Measurements from ENCODE around the gene TRIM38.
"Not testable (repeated sequence)": the region's sequence is repeated elsewhere in the genome, so short reads cannot be mapped to it uniquely, and the experiment has no call there.

Gene TRIM38, protein sequence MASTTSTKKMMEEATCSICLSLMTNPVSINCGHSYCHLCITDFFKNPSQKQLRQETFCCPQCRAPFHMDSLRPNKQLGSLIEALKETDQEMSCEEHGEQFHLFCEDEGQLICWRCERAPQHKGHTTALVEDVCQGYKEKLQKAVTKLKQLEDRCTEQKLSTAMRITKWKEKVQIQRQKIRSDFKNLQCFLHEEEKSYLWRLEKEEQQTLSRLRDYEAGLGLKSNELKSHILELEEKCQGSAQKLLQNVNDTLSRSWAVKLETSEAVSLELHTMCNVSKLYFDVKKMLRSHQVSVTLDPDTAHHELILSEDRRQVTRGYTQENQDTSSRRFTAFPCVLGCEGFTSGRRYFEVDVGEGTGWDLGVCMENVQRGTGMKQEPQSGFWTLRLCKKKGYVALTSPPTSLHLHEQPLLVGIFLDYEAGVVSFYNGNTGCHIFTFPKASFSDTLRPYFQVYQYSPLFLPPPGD

DNA sequence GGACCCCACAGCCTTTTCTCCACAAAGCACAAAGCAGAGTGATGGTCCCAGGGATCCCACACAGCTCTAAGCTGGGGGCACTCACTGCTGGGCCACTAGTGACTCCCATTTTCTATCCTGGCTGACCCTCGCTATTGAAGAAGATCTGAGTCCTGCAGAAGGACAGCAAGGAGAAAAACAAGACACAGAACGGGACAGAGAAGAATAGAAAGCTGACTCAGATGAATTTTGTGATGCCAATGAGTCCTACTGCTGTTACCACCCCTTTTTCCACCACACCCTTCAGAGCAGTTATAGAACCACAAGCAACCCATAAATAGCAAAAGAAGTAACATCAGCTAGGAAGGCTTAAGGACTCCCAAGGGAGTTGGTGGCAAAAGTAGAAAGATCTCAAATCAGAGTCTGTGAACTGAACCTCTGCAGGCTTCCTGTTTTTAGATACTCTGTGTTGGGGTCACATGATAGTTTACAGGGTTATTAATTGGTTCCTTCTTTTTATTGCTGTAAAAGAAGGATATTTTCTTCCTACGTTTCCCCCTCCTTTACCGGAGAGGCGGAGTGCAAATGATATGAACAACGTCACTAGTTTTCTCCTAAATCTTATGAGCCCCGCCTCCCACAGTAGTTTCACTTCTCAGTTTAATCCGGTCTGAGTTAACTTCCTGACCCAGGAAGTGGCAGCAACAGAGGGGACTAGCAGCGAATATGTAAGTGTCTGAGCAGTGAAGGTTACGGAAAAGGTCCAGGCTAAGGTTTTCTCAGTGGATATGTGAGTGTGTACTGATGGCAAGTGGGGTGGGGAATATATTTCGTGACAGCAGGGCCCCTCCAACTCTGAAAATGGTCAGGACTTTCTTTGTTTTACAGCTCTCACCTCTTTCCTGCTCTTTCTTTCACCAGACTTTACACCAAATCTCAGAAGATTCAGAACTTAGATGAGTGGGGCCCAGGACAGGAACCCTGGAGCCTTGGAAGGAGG is at the start of gene TRIM38:
Gene TRIM38 (plus strand): TSS at position 654 of the 979 bp plus-strand sequence. CDS start 3,721 bp downstream, outside the sequence.
- DNase-seq = no peak

DNA sequence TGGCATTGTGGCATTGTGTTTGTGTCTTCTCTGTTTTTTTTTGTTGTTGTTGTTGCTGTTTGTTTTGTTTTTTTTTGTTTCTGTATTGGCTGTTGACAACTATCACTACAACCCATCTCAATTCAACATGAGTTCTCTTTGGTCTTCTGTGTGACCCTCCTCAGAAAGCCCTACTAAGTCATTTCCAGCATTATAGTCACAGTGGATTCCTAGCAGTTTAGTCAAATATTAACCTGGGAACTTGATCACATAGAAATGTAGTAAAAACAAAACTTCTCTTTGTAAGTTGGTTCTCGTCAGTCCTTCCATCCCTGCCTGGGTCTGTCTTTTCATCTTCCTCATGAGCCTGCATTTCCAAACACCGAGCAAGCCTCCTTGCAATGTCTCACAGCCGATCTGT is 48.9 kb upstream of the TRIM38 start:
- no peak for DNase-seq

DNA sequence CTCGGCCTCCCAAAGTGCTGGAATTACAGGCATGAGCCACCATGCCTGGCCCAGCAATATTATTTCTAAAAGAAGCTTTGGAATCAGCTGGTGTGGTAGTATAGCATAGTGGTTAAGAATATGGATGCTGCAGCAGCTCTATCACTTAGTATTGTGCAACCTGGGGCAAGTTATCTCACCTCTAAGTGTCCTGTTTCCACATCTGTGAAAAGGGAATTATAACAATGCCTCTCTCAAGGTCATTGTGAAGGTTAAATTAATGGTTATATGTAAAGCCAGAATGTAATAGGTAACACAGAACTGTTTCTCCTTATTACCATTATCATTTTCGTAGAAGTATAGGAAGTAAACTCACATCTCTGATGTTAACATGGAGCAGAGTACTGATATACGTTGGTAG is 46.3 kb upstream of the TRIM38 start:
- DNase-seq = no peak

DNA sequence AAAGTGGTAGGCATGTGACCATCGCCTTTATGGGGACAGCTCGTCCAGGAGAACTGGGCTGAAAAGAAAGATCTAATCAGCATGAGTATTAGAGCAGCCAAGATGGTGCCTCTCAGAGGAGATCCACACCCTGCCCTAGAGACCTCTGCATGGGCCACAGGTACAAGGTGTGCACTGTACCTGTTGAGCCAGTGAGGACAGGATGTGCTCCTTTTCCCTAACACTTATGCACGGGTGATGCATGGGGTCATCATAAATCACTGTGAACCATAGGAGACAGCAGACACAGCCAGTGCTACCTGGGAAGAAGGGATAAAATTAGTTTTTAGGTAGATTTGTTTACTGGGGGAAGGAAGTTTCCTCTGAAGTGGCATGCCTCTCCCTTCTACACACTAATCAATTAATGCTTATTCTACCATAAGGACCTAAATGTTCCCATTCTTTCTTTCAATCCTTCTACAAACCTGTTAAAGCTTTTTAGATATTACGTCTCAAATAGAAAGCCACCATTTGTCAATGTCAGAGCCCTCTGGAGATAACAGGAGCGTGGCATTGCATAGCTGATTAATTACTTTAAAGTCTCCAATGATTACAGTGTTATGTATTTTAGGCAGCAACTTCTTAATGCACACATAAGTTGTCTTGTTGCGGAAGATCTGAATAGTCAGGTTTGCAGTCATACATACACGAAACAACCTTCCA is 45.7 kb upstream of the TRIM38 start:
- no peak for DNase-seq

DNA sequence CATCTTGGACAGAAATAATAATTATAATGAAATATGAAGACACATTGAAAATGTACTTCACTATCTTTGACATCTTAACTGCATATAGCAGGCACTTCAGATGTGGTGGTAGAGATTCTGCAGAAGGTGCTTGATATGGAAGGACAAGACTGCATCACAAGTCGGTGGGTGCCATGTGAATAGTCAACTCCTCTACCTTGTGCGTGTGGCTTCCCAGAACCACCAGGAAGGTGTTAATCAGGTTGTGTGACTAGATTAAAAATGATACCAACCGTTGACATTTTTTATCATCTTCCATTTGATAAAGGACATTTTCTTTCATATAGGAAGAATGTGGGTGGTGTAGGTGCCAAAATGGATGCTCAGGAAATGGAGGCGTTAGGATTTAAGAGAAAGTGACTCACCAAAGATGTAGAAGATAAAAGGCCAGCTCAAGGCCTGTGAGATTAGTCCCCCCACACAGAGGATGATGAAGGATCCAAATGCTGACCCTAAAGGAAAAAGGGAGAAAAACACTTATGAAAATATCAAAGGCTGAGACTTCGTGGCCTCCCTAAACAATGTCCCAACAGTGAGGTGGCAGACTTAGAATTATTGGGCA is 44.4 kb upstream of the TRIM38 start:
- DNase-seq = no peak

DNA sequence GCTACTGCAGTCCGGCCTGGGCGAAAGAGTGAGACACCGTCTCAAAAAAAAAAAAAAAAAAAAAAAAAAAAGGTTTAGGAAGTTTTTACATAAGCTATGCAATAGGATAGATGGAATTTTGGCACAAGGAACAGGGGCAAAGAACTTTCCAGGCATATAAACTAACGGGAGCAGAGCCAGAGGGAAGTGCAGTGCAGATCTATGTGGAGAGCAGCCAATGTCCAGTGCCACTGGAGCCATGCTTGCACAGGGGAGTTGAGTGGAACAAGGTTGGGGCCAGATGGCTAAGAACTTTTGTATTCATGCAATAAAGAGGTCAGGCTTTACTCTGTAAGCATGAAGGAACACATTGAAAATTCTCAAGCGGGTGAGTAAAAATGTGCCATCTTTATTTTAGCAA is 42.9 kb upstream of the TRIM38 start:
- no peak for DNase-seq

DNA sequence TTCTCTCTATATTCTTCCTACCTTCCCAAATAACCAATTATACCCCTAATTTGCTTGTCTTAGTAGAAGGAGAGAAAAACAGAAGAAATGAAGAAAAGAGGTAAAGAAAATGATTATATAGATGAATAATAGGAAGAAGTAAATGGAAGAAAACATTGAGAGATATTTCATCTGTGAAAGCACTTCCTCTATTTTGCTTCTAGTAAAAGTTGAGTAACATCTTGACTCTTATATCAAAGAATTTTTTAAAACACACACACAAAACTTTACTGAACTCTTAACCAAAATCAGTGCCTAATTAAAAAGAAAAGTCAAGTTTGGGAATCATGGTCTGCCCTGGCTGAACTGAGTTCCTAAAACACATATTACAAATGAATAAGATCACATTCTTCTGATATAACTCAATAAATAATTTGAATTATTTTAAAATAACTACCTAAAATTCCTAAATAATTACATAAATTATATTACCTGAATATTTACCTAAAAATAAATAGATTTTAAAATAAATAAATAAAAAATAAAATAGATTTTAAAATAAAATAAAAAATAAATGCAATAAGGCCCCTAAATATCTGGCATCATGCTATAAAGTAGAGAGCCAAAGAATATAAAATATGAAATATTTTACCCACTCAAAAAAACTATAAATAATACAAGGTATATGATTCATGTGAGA is 40.9 kb upstream of the TRIM38 start:
- DNase-seq = no peak

DNA sequence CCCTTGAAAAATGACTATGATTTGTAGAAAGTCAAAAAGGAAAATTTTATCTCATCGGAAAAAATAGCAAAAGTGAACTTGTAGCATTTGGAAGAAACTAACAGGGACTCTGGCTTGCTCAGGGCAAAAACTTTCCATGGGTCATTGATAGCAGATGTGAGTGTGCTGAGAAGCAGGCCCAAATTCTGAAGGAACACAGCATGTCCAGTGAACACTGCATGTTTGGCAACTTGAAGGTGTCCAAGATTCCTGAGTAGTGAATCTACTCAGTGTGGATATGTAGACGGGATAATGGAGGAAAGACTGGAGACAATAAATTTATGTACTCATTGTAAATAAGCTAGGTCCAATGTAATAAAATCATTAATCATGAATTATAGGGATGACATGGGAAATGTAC is 40.3 kb upstream of the TRIM38 start:
- no peak for DNase-seq

DNA sequence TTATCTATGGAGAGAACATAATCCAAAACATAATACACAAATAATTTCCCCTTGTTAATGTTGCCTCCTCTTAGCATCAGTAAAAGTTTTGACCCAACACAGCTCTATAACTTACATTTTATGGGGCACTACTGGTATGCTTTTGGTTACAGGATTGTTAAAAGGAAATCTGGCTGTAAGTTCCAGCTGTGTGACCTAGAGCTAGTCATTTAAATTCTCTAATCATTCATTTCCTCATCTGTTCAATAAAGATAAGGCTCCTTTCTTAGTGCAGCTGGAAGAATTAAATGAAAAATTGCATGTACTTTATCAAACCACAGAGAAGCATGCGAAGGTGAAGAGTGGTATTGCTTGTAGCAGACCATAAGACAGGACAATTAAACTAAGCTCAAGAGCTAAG is 36.7 kb upstream of the TRIM38 start:
- no peak for DNase-seq

DNA sequence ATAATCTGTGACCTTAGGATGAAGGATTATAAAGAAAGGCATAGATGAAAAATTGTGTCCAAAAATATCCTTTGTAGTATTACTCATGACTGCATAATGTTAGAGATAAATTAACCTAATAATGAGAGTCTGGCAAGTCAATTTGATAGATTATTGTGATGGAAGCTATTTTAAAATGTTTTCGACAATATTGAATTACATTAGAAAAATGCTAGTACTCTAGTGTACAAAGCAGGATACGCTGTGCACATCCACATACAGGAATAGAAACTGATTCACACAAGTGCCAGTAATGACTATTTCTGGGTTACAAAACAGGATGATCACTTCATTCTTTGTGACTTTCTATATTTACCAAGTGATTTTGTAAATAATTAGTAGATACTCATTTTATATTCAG is 35.4 kb upstream of the TRIM38 start:
- DNase-seq = no peak

DNA sequence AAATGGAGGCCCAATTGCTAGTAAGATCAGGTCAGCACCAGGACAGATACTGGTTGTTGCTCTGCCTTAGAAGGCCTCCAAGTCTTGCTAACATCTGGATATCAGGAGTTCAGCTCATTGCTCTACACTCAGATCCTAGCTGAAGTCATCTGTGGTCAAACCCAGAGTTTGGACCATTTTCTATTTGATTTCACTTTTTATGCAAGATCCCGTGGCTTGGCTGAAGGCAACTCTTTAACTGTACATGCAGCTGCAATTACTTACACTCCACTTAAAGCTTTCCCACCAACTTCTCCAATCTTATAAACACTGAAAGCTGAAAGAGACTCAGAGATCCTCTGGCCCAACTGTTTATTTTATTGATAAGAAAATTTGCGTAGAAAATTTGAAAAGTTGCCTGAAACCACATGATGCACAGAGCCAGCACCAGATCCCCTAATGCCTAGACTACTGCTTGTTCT is 34.8 kb upstream of the TRIM38 start:
- no peak for DNase-seq

DNA sequence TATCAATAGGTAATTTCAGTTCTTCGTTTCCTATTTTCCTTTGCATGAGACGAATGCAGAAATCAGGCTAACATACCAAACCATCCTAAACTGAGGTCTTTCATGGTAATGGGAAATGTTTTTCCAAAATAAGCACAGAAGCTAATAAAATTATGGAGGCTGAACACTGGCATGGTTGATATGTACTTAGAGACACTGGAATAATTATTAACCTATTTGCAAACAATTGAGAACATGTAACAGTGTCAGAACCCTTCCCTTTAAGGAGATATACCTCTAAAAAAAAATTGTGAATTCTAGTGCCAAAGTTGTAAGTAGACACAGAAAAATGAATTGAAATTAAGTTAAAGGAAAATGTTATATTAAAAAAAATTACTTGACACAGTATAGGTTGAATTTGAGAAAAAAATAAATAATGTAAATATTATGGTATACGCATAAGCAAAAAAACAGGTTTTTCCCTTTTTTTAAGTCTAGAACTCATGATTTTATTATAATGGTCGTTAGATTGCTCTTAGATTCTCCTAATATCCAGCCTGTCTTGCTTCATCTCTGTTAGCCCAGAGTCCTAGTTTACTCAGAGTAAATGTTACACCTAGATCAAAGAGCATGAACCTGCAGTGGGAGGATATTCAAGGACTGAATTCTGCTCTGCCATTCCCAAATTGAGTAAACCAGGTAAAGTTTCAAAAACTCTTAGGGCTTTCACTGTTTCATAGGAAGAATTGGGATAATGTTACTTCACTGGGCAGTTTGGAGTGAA is 33.9 kb upstream of the TRIM38 start:
- DNase-seq = no peak

DNA sequence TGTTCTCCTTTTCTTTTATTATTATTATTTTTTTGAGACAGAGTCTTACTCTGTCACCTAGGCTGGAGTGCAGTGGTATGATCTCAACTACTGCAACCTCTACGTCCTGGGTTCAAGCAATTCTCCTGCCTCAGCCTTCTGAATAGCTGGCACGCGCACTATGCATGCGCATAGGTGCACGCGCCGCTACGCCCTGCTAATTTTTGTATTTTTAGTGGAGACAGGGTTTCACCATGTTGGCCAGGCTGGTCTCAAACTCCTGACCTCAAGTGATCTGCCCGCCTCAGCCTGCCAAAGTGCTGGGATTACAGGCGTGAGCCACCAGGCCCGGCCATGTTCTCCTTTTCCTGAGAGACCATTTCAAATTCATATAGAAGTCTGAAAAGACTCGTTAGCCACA is 32.8 kb upstream of the TRIM38 start:
- not testable (repeated sequence) for DNase-seq

DNA sequence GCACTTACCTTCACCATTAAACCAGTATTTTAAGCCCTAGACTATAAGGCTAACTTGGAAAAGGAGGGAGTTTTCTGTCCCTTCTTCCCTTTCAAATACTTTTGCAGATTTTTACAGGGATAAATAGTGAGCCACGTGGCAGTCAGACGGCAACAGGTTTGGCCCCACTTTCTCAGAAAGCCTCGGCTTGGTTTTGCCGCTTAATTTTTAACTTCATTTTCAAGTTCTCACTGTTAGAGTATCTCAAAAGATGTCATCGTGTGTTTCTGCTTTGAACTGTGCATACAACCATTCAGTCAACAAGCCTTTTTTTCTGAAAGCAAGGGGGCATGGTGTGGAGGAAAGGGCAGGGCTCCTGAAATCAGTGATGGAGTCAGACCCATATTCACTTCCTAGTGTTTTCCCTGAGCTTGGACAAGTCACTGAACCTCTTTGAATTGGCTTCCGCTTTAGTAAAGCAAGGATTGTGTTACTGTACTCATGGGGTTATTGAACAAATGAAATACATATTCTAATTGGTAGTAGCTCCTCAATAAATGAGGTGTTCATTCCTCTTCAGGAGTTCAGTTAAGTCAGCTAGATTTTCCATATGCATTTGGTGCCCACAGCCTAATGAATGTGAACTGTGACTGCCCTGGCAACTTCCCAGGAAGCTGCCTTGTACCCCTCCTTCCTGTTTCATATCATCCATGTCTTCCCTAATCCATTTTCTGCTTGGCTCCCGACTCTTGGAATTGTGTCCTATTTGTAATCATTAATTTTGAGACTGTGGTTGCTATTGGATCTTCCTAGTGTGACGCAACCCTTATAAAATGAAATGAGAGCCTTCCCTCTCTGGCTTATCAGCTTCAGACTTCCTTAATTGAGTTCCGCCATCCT is 31.8 kb upstream of the TRIM38 start, which contains the start of gene SLC17A2:
Gene SLC17A2 (minus strand): TSS at position 160 of the 879 bp plus-strand sequence. CDS start 4,895 bp downstream, outside the sequence.
- no peak for DNase-seq

DNA sequence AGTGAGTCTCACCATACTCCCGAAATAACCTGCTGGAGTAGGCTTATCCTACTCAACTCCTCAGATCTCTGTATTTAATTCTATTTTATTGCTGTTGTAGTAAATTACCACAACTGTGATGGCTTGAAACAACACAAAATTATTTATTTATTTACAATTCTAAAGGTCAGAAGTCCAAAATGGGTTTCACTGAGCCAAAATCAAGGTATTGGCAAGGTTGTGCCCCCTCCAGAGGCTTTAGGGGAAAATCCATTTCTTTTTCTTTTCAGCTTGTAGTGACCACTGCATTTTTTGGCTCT is 31.2 kb upstream of the TRIM38 start:
- no peak for DNase-seq

DNA sequence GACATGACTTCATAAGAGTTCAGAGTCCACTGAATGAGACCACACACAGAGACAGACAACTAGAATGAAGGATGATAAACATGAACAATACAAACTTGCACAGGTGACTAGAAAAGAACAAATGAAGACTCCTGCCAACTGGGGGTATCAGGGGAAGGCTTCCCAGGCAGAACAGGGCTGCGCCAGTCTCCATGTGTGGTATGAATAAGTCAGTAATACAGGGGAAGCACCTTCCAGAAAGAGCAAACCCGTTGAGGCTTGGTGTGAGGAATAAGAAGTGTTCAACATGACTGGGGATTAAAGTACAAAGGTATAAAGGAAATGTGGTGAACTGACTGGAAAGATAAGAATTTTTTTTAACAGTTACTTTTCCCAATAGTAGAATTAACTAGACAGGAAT is 28.4 kb upstream of the TRIM38 start:
- DNase-seq = no peak

DNA sequence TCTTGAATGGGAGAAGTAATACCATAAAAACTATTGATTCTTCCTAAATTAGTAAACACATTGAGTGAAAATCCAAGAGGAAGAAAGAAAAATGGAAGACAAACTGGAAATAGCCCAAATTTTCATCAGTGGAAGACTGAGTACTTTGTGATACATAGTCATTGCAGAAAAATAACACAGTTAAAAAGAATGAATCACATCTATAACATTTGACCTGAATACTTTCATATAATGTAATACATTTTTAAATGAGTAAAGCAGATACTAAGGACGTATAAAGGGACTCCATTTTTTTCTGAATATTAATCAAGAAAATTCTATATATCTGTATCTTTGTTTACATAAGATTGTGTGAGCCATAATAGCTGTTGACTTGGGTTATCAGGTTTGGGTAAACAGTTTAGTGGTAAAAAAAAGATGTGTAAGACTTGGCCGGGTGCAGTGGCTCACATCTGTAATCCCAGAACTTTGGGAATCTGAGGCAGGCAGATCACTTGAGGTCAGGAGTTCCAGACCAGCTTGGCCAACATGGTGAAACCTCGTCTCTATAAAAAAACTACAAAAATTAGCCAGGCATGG is 27.8 kb upstream of the TRIM38 start:
- no peak for DNase-seq

DNA sequence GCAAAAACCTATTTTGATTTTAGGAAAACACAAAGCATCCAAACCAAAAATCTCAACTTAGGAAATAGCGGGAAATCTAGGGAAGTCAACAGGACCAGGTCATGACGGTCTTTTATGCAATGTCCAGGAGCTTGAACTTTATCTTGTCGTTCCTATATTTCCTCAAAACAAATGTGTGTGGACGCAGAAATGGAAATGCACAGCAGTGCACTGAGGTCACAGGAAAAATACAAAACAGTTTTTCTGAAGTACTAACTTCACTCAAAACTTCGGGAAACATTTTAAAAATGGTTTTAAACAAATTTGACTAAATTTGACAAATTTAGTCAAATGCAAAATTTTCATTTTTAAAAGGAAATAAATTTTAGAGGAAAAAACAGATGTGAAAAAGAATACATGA is 26.6 kb upstream of the TRIM38 start:
- no peak for DNase-seq

DNA sequence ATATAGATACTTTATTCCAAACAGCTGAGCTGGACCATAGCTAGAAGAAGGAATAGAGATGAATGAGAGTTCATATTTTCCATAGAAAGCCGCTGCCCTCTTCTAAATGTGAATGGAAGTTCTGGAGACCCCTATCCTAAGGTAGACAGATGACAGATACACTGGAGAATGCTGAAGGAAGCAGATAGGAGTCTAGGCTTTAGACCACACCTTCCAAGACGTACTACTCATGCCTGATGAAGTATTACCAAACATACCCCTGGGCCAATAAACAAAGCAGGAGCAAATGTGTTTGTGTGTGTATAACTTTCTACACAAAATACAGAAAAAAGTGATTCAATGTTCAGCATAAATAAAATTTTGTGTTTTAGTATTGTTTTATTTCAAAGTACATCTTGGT is 23.0 kb upstream of the TRIM38 start:
- DNase-seq = no peak
